NT2/D1 (cell line): Measurements from ENCODE around the gene HIRA.

ENCODE experiments used
- YY1 ChIP-seq: IDR thresholded peaks from 2 replicates; pipeline ENCODE4 v1.6.1; 2011; ENCODE audit not compliant: insufficient read length, insufficient read depth
- ZNF274 ChIP-seq: IDR thresholded peaks from 2 replicates; pipeline ENCODE4 v1.6.1; 2011; ENCODE audit warnings: mild to moderate bottlenecking, low read depth, low read length

- TF ChIP-seq ZNF274 = no peak
- no peak for TF ChIP-seq YY1
Observed at GRCh38 chr22:19456541-19456940, 25.0 kb upstream of the HIRA start.
